SH-SY5Y (cell line): ENCODE measurements around the gene DUSP16.

ENCODE experiments used
- GATA2 ChIP-seq: IDR thresholded peaks from 2 replicates; pipeline ENCODE4 v1.6.1; 2011; ENCODE audit warnings: mild to moderate bottlenecking, low read depth, low read length
- GATA3 ChIP-seq: IDR thresholded peaks from 2 replicates; pipeline ENCODE4 v1.6.1; 2011; ENCODE audit warnings: low read depth, mild to moderate bottlenecking, low read length, moderate library complexity

DNA sequence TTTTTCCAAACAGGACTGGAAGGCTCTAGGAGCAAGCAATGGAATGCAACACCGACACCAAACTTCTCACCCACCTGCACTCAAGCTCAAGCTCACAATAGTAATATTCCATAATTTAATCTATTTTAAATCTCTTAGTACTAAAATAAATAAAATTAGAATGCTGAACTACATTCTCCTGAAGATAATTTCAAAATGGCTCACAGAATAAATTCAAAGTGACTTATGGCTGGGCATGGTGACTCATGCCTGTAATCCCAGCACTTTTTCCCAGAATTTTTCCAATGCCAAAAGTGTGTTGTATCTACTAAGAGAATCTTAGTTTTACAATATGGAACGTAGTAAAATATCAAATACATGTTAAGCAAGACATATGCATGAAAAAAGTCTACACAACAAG is 31.5 kb downstream of the DUSP16 start:
- TF ChIP-seq GATA2 (no peak), GATA3 (no peak)
